ENCODE measurements around the gene ECEL1. TPM values are rescaled to one million over a fixed set of nuclear protein-coding genes. Genes with fewer than 3 reads are reported as not detected.
A peak's percentile ranks its signal among the peaks of the same experiment; 100 is the strongest.

ECEL1 gene
- total RNA-seq, 3 donors from 2014 or later (not counting 1 experiment from before 2014, with no cell fraction given): not detected

DNA sequence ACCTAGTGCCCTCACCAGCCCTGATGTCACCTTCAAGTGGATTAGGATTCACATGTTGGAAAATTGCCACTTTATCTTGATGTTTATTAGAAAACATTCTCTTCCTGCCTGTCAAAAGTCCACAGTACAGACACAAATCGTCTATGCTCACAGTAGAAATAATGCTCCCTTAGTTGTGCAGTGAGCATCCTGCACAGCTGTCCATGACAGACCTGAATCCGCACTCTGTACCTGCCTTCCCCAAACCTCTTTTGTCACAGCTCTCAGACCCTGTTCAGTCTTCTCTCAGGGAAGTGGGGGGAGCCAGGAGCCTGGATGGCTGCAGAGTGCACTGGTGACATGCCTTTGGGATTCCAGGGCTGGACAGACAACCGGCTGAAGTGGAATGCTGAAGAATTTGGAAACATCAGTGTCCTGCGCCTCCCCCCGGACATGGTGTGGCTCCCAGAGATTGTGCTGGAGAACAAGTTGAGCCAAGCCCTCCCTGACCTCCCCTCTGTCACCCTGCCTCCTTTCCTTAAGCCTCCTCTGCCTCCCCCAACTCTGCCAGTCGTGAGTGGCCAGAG lies 40.4 kb upstream of the ECEL1 start:
- no peak for ATAC-seq
- H3K27ac Mint-ChIP-seq: peak overlapping the region in 1 of 2 donors; percentile 77
- H3K4me1 Mint-ChIP-seq: peaks cover 9 to 13% of the 10 kb centered on the region in 2 donors
- Histone ChIP-seq H3K27me3 (ENCODE audit: control insufficient read depth, insufficient read depth, low read length) (peaks cover 10% of the 10 kb centered on the region), H3K4me1 (ENCODE audit: control insufficient read depth, insufficient read depth, low read length) (peaks cover 27% of the 10 kb centered on the region), H3K27ac (ENCODE audit: low read length) (no peak overlapping the region), H3K9me3 (ENCODE audit: control insufficient read depth, insufficient read depth, low read length) (no peaks in the 10 kb centered on the region), H3K4me3 (ENCODE audit: low read length) (no peak overlapping the region), H3K36me3 (ENCODE audit: control insufficient read depth, insufficient read depth, low read length) (no peaks in the 10 kb centered on the region)
- H3K27me3 Mint-ChIP-seq (ENCODE audit: low read depth in 2 of 2): peaks cover 11 to 18% of the 10 kb centered on the region in 2 donors
- no peaks in the 10 kb centered on the region for H3K9me3 Mint-ChIP-seq
- no peak for DNase-seq
- intact Hi-C loops (cut with micrococcal nuclease): no loop called here
- H3K4me3 Mint-ChIP-seq: no peak overlapping the region
- TF ChIP-seq, protein P1, sequence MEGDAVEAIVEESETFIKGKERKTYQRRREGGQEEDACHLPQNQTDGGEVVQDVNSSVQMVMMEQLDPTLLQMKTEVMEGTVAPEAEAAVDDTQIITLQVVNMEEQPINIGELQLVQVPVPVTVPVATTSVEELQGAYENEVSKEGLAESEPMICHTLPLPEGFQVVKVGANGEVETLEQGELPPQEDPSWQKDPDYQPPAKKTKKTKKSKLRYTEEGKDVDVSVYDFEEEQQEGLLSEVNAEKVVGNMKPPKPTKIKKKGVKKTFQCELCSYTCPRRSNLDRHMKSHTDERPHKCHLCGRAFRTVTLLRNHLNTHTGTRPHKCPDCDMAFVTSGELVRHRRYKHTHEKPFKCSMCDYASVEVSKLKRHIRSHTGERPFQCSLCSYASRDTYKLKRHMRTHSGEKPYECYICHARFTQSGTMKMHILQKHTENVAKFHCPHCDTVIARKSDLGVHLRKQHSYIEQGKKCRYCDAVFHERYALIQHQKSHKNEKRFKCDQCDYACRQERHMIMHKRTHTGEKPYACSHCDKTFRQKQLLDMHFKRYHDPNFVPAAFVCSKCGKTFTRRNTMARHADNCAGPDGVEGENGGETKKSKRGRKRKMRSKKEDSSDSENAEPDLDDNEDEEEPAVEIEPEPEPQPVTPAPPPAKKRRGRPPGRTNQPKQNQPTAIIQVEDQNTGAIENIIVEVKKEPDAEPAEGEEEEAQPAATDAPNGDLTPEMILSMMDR (IDR thresholded peaks at IDR 0.05): no peak
- WGBS (ENCODE audit: insufficient coverage): 85% methylated on average over 6 of the region's 6 CpGs
- no peaks in the 10 kb centered on the region for H3K36me3 Mint-ChIP-seq

GRCh38 chr2:232526372-232526941 lies 38.8 kb upstream of the ECEL1 start:
- no peaks in the 10 kb centered on the region for H3K9me3 ChIP-seq (ENCODE audit: control insufficient read depth, insufficient read depth, low read length)
- ATAC-seq: no peak
- DNase-seq: no peak

GRCh38 chr2:232525791-232526371 lies 38.2 kb upstream of the ECEL1 start, which contains the start of gene CHRND:
CHRND (plus strand) TSS chr2:232526160; CDS start chr2:232526216, 56 bp downstream.
- H3K27me3 Mint-ChIP-seq (ENCODE audit: low read depth in 2 of 2): peaks cover 12 to 22% of the 10 kb centered on the region in 2 donors
- TF ChIP-seq, protein P1 (IDR thresholded peaks at IDR 0.05): no peak
- no peak within 1 kb of the TSS for H3K27ac Mint-ChIP-seq
- H3K36me3 Mint-ChIP-seq: no peaks in the 10 kb centered on the region
- peaks cover 18% of the 10 kb centered on the region for H3K27me3 ChIP-seq (ENCODE audit: control insufficient read depth, insufficient read depth, low read length)
- ATAC-seq: no peak
- no peak within 1 kb of the TSS for H3K4me3 ChIP-seq (ENCODE audit: low read length)
- no peak for DNase-seq
- H3K9me3 Mint-ChIP-seq: no peaks in the 10 kb centered on the region
- no peaks in the 10 kb centered on the region for H3K9me3 ChIP-seq (ENCODE audit: control insufficient read depth, insufficient read depth, low read length)
- no peaks in the 10 kb centered on the region for H3K36me3 ChIP-seq (ENCODE audit: control insufficient read depth, insufficient read depth, low read length)
- intact Hi-C loops (cut with micrococcal nuclease): no loop called here
- peaks cover 41% of the 10 kb centered on the region for H3K4me1 ChIP-seq (ENCODE audit: control insufficient read depth, insufficient read depth, low read length)
- no peak within 1 kb of the TSS for H3K4me3 Mint-ChIP-seq
- WGBS (ENCODE audit: insufficient coverage): 33% methylated on average over 12 of the region's 18 CpGs
- peaks cover 9 to 17% of the 10 kb centered on the region in 2 donors for H3K4me1 Mint-ChIP-seq
- no peak within 1 kb of the TSS for H3K27ac ChIP-seq (ENCODE audit: low read length)

More at GRCh38 chr2:232526372-232526941, 38.8 kb upstream of the ECEL1 start:
- H3K36me3 Mint-ChIP-seq: no peaks in the 10 kb centered on the region
- H3K27me3 ChIP-seq (ENCODE audit: control insufficient read depth, insufficient read depth, low read length): peaks cover 18% of the 10 kb centered on the region
- H3K4me1 Mint-ChIP-seq: peaks cover 9 to 15% of the 10 kb centered on the region in 2 donors
- H3K9me3 Mint-ChIP-seq: no peaks in the 10 kb centered on the region
- H3K4me3 ChIP-seq (ENCODE audit: low read length): no peak overlapping the region
- whole genome bisulfite sequencing (ENCODE audit: insufficient coverage): 81% methylated on average over 12 of the region's 13 CpGs
- H3K4me3 Mint-ChIP-seq: no peak overlapping the region
- H3K36me3 ChIP-seq (ENCODE audit: control insufficient read depth, insufficient read depth, low read length): no peaks in the 10 kb centered on the region
- peaks cover 12 to 20% of the 10 kb centered on the region in 2 donors for H3K27me3 Mint-ChIP-seq (ENCODE audit: low read depth in 2 of 2)
- TF ChIP-seq, protein P1 (IDR thresholded peaks at IDR 0.05): no peak
- H3K4me1 ChIP-seq (ENCODE audit: control insufficient read depth, insufficient read depth, low read length): peaks cover 40% of the 10 kb centered on the region
- no peak overlapping the region for H3K27ac Mint-ChIP-seq
- H3K27ac ChIP-seq (ENCODE audit: low read length): no peak overlapping the region
- intact Hi-C loops (cut with micrococcal nuclease): no loop called here

All from natural killer cell (primary cell).